Inferior parietal cortex (tissue), 1 donor: ENCODE results near the gene PTPN18.
"Not testable (repeated sequence)": the region's sequence is repeated elsewhere in the genome, so short reads cannot be mapped to it uniquely, and the experiment has no call there.

ENCODE experiments used
- DNase-seq: peaks from one replicate; pipeline ENCODE4 v3.0.0-alpha.2; 2016; ENCODE audit errors: extremely low spot score

PTPN18 gene, protein sequence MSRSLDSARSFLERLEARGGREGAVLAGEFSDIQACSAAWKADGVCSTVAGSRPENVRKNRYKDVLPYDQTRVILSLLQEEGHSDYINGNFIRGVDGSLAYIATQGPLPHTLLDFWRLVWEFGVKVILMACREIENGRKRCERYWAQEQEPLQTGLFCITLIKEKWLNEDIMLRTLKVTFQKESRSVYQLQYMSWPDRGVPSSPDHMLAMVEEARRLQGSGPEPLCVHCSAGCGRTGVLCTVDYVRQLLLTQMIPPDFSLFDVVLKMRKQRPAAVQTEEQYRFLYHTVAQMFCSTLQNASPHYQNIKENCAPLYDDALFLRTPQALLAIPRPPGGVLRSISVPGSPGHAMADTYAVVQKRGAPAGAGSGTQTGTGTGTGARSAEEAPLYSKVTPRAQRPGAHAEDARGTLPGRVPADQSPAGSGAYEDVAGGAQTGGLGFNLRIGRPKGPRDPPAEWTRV

DNA sequence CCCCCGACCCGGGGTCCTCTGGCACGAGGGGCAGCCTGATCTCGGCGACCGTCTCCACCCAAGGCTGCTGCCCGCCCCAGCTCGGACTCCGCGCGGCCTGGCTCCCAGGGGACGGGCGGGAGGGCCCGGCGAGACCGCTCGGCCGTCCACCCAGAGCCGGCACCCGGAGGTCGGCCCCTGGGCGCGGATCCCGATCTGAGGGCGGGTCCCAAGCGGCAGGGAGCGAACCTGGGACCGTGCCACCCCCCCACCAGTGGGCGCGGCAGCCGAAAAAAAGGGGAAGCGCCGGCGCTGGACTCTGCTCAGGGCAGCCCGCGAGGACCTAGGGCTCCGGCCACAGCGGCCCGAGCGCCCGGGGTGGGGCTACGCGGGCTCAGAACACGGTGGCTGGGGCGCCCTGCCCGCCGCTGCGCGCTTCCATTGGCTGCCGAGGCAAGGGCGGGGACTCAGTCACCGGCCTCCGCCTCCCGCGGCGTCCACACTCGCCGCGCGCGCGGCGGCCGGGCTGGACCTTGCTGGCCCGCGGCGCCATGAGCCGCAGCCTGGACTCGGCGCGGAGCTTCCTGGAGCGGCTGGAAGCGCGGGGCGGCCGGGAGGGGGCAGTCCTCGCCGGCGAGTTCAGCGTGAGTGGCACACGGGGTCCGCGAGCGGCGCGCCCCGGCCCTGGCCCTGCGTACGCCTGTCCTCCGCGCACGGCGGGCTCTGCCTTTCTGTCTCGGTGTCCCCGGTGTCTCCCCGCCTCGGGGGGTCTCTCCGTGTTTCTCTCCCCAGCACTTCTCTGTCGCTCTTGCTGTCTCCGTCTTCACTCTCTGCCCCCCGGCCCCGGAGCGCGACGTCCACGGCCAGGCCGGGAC lies at the start of gene PTPN18:
Gene PTPN18 (plus strand): TSS at position 479 of the 854 bp plus-strand sequence. CDS start 52 bp downstream, at position 531.
- peak; percentile 82 for DNase-seq

DNA sequence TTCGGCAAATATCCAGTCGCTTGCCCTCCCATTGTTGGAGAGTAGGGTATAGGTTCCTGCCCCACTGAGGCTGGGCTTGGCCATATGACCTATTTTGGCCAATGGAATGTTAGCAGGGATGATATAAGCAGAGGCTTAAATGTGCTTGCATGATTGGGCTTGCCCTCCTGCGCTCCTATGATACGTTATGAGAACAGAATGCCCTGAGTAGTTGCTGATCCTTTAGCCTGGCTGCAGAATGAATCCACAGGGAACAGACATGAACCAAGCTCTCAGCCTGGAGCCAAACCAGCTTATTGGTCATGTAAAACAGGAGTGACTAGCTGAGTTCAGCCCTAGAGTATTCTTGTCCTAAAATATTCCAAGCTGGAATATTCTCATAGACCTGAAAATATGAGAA lies 48.0 kb upstream of the PTPN18 start:
- DNase-seq, result no peak

DNA sequence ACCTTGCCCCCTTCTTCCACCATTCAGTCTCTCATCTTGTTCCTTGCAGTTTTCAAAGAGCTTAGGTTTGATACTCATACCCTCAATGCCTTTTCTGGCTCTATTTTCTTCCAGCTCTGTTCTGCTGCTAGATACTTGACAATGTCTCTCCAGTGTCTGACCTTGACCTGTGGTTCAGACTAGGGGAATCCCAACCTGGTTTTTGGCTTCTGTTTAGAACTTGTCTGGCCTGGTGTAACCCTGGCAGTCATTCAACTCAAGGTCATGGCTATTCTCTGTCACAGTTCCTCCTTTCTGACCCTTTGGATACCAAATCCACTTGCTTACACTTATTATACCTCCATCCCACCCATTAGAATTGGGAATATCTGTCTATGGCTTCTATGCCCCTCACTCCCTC lies 45.0 kb upstream of the PTPN18 start:
- no peak for DNase-seq

DNA sequence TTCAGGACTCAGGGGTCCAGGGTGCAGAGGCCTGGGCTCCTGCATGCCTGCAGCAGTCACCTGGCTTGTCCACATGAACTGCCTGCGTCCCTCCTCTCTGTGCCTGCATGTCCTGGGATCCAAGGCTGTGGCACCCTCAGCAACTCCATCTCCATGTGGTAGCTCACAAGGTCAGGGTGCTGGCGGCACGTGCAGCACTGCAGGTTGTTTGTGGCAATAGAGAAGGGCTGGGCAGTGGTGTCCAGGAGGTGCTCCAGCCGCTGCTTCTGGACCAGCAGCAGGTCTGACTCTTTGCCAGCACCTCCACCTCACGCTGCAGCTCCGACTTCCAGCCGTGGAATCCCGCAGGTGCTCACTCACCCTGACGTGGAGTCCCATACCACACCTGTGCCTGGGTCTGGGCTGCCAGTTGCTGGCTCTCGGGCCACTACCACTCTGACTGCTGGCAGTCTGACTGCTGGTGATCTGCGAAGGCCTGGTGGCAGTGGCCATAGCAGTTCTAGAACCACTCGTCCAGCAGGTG lies 42.0 kb upstream of the PTPN18 start:
- no peak for DNase-seq

DNA sequence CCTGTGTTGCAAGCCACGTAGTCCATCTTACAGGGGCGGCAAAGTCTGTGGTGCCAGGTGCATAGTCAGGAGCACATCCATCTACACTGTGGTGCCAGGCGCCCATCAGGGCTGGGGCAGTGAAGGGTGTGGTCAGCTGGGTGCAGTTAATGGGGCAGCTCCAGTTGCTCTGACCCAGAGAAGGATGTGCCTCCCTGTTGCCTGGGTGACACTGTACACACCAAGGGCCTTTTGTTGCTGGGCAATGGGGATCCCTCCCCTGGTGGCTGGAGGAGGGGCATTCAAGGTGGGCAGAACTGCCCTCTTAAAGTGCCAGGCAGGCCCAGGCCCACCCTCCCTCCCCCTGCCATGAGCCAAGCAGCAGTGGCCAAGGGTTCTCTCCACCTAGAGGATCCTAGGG lies 41.5 kb upstream of the PTPN18 start:
- no peak for DNase-seq

DNA sequence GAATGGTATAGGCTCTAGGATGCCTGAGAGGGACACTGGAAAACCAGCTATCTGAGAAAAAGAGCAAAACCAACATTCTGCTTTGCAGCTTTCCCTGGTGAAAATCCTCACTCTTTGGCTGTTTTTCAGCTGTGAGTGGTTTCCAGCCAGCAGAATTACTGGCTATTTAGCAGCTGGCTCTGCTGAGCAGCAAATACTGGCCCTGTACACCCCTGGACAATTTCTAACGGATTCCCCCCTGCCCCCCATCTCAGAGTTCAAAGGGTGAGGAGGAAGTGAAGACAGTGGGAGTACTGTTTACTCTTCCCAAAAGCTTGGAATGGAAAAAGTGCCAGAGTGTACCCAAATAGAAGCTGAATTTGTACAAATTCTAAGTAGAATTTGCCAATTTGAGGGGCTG lies 39.3 kb upstream of the PTPN18 start:
- peak; percentile 6 for DNase-seq

DNA sequence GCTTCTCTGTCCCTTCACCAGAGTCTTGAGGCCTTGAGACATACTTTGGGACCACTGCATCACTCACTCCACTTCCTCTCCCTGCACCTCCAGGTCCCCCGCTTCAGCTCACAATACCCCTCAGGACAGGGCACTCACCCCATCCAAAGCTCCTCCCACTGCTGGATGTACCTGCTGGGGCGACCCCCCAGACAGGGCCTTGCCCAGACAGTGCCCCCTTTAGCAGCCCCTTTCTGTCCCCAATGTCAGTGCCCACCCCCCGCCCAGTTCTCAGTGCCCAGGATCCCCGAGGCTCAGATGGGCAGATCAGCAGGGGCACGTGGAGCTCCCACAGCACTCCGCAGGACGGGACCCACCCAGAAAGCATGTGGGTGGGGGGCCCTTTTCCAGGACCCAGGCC lies 37.0 kb upstream of the PTPN18 start:
- DNase-seq, result no peak

DNA sequence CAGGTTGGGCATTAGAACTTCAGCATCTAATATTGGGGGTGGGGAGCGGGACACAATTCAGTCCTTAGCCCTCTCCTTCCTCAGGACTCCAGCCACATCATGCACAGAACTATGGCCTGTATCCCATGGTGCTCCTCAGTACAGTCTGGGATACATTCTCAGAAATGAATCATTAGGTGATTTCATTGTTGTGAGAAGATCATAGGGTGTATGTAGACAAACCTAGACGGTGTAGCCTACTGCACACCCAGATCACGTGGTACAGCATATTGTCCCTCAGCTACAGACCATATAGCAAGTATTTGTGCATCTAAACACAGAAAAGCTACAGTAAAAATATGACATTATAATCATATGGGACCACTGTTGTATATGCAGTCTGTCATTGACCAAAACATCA lies 36.3 kb upstream of the PTPN18 start:
- no peak for DNase-seq

DNA sequence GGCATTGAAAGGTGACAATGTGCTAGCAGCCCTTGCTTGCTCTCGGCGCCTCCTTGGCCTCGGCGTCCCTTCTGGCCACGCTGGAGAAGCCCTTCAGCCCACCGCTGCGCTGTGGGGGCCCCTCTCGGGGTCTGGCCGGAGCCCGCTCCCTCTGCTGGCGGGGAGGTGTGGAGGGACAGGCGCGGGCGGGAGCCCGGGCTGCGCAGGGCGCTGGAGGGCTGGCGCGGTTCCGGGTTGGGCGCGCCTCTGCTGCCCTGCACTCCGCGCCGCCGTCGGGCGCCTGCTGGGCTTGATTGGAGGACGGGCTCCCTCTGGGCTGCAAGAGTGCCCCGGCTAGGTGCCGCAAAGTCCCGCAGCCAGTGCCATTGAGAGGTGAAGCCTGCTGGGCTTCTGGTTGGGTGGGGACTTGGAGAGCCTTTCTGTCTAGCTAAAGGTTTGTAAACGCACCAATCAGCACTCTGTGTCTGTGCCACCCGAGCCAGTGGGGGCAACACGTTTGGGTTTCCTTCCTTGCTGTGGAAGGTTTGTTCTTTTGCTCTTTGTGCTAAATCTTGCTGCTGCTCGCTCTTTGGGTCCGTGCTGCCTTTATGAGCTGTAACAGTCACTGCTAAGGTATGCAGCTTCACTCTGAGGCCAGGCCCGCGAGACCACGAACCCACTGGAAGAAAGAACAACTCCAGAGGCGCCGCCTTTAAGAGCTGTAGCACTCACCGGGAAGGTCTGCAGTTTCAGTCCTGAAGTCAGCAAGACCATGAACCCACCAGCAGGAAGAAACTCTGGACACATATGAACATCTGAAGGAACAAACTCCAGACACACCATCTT lies 27.9 kb upstream of the PTPN18 start:
- no peak for DNase-seq

DNA sequence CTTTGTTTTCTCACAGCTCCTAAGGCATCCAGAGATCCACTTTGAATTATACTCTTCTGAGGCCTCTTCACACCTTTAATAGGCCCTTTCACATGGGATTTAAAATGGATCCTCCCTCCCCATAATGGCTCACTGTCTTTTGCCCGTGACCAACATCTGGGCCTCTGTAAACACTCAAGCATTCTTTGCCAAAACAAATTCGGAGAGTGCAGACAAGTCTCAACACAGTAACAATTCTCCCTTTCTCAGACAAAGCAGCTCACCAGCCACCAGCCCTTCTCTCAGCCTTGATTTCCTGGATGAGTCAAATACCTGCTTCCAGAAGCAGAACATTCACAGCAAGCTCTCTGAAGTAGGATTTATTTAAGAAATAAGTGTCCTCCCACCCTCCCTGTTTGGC lies 27.1 kb upstream of the PTPN18 start:
- no peak for DNase-seq

DNA sequence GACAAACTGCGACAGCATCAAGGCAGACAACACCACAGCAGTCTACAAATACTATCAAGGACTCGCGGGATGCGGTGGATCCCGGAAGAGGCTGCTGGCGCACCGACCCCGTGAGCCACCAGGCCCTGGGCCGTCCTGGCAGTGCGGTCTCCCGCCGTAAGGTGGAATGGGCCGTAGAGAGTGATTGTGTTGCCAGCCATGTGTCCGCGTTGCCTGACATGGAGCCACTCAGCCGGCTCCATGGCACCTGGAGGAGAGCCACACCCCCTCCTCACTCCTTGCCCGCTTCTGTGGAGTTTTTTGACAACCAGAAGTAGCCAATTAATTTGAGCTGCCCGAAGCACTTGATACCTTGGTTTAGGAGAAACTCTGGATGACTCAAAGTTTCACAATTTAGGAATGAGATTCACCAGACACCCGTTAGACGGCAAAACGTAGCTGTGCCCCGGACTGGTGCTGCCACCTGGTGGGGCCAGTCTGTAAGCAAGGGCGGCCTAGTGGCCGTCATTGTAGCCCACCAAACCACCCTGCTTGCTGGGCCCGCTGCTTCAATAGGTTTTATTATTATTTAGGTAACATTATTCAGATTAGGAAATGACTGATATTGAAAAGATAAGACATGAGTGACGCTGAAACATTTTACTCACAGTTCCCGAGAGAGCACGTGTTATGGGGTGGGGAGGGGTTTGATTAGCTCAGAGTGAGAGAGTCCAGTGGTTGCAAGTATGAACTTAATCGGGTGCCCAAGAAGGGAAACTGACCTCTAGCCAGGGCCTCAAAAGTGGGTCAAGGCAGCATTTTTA lies 23.4 kb upstream of the PTPN18 start:
- DNase-seq, result peak; percentile 74

DNA sequence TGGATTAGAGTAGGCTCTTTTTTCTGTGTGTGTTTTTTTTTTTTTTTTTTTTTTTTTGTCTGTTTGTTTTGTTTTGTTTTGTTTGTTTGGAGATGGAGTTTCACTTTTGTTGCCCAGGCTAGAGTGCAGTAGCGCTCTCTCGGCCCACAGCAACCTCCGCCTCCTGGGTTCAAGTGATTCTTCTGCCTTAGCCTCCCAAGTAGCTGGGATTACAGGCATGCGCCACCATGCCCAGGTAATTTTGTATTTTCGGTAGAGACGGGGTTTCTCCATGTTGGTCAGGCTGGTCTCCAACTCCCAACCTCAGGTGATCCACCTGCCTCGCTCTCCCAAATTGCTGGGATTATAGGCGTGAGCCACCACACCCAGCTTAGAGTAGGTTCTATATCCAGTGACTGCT lies 22.6 kb upstream of the PTPN18 start:
- not testable (repeated sequence) for DNase-seq

DNA sequence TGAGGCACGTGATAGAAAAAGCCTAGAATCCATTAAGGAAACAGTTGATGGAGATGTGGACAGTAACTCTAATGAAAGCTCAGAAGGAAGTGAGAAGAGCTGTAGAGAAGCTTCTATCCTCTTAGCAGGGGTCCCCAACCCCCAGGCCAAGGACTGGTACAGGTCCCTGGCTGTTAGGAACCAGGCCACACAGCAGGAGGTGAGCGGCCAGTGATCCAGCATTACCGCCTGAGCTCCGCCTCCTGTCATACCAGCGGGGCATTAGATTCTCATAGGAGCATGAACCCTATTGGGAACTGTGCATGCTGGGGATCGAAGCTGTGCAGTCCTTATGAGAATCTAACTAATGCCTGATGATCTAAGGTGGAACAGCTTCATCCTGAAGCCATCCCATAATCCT lies 21.8 kb upstream of the PTPN18 start:
- no peak for DNase-seq

DNA sequence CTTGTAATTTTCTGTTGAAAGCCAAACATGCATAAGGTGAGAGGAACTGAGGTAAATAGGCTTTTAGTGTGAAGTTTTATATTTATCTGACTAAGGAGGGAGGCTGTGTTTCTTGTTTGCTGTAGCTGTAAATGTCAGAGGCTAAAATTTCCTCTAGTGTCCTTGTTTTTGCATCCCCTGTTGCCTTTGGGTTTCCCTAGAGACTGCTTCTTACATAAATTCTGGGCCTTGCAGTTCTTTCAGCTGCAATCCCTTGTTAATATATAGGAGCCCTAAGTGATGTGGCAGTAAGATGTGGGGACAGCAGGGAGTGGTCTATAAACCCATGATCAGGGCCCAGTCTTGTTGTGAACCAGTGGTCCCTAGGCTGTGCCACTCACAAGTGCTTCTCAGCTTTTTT lies 20.6 kb upstream of the PTPN18 start:
- no peak for DNase-seq

DNA sequence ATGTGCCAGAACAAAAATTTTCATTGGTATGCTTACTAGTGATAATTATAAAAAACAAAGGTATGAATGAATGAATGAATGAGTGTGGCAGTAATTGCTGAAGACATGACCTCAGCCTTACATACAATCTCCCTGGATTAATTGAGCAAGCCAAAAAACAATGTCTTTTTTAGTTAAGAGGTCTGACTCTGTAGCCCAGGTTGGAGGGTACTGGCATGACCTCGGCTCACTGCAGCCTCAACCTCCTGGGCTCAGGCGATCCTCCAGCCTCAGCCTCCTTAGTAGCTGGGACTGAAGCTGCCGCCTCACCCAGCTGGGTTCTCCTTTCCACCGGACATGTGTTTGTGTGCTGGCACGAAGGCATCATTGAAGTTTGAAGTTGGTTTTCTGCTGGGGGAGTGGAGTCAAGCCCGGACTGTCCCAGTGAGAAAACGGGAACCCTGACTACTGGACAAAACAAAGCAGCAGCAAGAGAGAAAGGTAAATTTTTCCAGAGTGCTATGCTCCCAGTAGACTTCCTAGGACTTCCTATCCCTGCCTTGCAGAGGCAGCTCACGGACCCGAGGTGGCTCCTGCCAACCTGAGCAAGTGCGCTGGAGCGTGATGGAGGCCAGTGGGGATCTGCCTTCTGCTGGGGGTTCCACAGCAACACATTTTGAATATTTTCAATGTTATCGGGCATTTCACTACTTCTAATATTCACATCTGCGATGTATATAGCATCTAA lies 19.5 kb upstream of the PTPN18 start:
- DNase-seq, result no peak

DNA sequence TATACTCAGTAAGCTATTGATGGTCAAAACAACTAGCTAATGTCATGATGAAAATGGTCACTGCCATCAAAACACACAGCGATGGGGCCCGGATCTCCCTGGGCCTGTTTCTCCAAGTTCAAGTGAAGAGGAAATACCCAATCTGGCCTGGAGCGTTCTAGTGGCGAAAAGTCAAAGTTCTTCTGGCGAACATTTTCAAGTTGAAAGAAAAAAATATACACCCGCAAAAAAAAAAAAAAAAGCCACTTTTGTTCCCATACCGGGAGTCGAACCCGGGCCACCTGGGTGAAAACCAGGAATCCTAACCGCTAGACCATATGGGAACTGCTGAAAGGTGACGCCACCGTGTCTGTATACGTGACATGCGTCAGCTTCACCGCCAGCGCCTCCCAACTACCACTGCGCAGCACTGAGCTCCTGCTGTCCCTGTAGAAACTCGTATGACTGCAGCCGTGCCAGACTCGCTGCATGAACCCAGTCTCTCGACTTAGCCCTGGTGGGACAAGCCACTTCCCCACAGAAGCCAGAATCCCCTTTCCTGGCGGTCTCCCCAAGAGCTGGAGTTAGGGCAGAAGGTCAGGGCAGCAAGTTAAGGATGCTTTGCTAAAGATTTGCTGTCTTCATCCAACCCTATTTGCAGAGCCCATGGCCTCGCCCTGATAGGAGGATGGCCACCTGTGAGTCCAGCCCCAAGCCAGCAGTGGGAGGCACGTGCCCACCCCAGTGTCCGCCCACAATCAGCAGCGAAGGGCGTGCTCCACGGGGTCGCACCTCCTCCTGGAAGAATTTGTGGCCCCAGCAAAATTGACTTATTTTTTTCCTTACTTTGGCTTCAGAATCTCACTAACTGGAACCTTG lies 18.8 kb upstream of the PTPN18 start:
- peak; percentile 75 for DNase-seq

DNA sequence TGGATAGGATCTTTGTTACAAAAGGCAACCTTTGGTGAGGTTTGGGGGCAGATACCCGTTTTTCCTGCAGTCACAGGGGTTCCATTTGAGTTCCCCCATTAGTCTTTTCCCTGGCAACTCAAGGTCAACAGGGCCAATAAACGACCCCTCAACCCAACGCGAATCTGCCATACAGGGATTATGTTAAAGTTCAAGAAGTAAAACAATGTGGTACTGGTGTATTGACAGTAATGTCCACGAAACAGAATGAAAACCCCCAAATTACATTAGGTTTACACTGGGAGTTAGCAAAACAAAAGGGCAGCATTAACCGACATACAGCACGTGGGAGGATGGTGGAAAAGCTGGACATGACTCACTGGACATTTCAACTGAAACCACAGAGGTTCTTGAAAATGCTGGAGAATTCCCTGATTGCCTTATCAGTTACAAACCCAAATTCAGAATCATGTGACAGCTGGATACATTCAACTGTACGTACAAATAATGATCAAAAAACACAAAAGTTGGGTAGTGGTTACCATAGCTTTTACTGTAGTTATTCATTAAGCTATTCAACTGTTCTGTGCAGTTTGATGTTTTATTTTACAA lies 18.0 kb upstream of the PTPN18 start:
- DNase-seq, result no peak

DNA sequence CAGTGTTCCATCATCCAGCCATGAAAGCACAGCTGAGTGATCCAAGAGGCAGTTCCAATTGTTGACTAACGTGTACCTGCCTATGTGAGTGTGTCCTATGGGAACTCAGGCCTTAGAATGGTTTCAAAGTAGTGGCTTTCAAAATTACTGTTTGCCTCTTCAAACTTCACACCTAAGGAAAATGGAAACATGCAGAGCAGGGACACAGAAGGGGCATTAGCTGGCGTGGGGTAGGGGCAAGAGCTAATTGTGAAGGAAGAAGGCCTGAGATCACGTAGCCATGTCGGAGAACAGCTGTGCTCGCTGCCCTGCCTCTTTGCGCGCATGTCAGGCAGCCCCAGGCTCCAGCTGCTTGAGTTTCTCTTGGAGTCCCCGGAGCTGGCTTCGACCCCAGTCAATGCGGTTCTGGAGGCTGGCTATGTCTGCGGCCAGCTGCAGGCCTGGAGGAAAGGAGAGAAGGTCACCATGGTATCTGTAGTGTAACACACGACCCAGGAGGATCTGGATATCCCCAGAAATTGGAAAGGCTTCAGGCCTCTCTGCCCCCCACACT lies 17.0 kb upstream of the PTPN18 start:
- DNase-seq, result no peak
